HG02870 (cell line): ENCODE data around the gene CALML4.
A peak's percentile ranks its signal among the peaks of the same experiment; 100 is the strongest.
"Not testable (repeated sequence)": the region's sequence is repeated elsewhere in the genome, so short reads cannot be mapped to it uniquely, and the experiment has no call there.

Experiments
- ATAC-seq: cut with Tn5 transposase; IDR thresholded peaks from one replicate; pipeline ENCODE4 v1.9.1; 2021; ENCODE audit warnings: mild to moderate bottlenecking, moderate library complexity; ENCODE audit not compliant: unreplicated experiment

CALML4 gene, protein sequence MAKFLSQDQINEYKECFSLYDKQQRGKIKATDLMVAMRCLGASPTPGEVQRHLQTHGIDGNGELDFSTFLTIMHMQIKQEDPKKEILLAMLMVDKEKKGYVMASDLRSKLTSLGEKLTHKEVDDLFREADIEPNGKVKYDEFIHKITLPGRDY

DNA sequence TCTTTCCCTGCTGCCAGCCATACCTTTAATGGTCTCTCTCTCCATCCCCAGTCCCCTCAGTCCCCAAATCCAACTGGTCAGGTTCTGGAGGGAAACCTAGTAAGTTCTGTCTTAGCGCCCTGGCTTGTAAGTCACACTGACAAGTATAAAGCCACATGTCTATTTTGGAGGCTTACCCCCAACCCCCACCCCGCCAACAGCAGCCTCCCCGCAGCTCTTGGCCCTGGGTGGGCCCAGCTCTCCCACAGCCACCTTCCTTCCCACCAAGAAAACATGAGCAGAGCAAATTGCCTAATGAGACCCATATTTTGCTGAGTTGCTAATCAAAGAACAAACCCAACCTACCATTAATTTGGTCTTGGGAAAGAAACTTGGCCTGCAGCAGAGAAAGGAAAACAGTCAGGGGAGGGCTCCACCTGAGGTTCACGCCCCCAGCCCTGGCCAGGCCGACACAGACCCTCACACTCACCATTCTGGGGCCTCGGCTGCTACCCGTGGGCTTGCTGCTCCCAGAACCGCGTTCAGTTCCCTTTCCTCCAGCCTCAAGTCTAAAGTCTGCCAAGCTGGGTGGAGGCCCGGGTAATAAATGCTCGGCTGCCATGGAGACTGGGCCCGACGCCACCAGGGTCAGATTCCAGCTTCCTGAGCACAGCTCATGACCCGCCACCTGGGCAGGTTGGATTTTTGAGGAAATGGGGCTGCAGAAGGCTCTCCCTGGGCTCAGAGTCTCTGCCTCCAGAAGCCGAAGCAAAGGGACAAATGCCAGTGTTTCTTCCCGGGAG is at the start of gene CALML4:
Gene CALML4 (minus strand): TSS at position 557 of the 782 bp plus-strand sequence. CDS start 85 bp downstream, at position 472.
- ATAC-seq: no peak

DNA sequence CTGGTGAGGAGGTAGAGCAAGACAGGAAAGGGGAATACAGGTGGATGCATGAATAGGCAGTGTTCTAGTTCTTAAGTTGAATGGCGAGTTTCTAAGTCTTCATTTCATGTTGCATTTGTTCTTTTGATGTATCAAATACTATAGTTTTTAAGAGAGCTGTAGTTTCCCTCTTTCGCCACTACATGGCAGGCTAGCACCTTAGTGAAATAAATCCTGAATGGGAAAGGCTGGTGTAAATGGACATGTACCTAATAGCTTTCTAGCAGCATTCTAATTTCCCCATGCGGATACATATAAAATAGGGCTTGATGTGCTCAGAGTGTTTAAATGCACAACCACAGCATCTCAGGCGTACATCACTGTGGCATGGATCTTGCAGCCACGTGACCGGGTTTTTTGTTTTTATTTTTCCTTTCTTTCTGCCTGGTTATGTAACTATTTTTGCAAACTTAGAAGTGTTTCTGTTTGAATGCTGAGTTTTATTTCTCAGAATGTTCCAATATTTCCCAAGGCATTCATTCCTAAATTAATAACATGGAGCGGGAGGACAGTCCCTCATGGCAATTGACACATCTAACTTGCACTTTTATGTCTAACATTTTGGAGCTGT is 47.9 kb upstream of the CALML4 start:
- ATAC-seq: no peak

DNA sequence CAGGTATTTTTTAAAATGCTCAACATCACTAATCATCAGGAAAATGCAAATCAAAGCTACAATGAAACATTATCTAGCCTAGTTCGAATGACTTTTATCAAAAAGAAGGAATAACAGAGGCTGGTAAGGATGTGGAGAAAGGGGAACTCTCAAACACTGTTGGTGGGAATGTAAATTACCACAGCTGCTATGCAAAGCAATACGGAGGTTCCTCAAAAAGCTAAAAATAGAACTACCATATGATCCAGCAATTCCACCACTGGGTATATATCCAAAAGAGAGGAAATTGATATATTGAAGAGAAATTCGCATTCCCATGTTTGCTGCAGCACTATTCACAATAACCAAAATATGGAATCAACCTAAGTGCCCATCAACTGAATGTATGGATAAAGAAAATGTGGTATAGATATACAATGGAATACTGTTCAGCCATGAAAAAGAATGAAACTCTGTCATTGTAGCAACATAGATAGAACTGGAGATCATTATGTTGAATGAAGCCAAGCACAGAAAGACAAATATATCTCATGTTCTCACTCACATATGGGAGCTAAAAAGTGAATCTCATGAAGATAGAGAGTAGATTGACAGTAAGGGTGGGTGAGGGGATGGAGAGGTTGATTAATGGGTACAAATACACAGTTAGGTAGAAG is 44.1 kb upstream of the CALML4 start:
- ATAC-seq: no peak

DNA sequence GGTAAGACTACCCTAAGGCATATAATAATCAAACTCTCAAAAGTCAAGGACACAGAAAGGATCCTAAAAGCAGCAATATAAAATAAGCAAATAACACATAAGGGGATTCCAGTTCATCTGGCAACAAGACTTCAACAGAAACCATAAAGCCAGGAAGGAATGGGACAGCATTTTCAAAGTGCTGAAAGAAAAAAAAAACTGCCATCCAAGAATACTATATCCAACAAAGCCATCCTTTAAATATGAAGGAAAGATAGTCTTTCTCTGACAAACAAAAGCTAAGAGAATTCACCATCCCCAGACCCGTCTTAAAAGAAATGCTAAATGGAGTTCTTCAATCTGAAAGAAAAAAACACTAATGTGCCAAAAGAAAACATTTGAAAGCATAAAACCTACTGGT is 39.1 kb upstream of the CALML4 start:
- no peak for ATAC-seq

DNA sequence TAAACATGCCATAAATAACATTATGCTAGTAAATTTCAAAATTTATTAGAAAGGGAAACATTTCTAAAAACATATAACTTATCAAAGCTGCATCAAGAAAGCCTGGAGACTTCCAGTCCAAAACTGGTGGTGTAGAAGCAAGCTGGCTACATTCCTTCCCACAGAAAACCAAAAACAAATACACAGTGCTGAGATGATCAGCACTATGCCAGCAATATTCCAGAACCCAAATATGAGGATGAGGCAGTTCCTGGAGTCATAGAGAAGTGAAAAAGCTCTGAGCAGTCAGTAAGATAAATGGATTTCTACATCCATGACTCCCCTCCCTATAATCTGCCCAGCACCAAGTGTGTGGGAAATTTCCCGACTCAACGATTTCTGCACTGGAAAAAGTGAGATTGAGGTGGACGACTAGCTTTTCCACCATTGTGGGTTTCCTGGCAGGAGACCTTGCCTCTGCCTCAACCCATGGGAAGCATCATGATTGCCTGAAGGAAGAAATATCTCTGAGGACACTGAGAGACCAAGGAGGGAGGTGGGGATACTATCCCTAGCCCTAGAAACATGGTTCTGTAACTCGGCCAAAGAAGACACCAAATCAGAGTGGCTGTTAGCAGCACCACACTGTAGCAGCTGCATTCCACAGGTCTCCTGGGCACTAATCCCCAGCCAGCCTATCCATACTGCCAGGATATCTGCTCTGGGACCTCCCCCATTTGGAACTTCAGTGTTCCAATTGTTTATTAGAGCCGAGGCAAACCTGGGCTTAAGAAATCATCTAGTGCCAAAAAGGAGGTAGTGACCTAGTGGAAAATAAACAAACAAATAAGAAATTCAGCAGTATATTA is 36.2 kb upstream of the CALML4 start:
- no peak for ATAC-seq

DNA sequence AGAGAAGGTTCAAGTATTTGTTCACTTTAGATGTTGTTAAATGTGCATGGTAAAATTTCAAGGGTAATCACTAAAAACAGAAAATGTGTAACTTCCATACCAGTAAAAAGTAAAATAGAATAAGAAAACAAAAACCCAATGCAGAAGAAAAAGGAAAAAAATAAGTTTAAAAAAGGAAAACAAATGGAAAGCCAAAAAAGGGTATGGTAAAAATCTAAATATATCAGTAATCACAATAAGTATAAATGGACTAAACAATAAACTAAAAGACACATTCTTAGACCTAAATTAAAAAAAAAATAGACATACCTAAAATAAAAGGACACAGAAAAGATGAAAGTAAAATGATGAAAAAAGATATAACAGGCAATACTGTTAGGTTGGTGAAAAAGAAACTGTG is 33.9 kb upstream of the CALML4 start:
- ATAC-seq: no peak

DNA sequence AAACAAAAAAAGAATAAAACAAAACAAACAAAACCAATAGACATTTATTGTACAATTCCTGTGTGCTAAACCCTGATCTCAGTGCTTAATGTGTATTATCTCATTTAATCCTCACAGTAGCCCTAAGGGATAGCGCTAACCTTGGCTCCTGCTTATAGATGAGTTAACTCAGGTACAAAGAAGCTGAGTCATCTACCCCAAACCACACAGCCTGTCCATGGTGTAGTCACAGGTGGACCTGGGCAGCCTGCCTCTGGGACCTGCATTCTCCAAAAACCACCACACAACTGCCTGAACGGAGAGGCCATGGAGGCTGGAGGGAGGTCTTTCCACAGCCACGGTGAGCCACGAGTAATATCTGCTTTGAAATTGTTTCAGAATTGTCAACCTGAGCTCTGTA is 29.9 kb upstream of the CALML4 start:
- no peak for ATAC-seq

DNA sequence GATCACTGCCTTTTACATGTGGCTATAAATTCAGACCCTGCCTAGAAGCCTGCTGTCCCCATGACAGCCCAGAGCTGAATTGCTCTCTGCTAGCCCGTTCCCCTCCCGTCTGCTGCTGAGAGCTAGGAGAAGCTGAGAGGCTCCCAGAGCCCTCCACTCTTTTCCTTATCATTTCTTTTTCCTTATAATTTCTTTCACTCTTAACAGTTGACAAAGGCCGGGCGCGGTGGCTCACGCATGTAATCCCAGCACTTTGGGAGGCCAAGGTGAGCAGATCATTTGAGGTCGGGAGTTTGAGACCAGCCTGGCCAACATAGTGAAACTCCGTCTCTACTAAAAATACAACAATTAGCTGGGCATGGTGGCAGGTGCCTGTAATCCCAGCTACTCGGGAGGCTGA is 29.4 kb upstream of the CALML4 start:
- ATAC-seq: not testable (repeated sequence)

DNA sequence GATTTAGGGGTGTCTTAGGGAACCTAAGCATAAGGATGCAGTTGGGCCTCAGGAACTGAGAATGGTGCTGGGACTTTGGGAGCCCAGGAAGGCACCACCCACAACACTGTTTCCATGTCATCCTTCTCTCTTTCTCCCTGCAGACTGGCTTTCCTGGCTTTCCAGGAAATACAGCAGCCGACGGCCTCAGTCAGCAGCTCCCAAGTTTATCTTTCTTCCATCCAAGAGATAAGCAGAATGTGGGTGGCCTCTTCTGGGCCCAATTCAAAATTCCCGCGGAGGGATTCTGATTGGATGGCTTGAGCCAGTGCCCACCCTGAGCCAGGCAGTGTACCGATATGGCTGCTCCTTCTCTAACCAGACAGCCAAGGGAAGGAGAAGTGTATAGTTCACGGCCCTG is 28.9 kb upstream of the CALML4 start:
- ATAC-seq: no peak

DNA sequence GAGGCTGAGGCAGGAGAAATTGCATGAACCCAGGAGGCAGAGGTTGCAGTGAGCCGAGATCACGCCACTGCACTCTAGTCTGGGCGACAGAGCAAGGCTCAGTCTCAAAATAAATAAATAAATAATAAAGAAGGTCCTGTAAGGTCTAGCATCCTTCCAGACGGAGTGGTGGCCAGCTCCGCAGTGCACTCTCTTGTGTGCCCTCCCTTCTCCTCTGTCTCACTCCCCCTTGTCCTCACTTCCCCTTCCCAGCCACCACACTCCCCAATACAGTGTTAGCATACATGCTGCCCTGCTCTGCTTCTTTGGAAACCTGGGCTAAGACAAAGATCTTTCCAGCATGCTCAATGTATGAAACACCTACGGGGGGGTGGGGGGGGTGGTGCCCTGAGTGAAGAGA is 27.8 kb upstream of the CALML4 start:
- ATAC-seq: no peak

DNA sequence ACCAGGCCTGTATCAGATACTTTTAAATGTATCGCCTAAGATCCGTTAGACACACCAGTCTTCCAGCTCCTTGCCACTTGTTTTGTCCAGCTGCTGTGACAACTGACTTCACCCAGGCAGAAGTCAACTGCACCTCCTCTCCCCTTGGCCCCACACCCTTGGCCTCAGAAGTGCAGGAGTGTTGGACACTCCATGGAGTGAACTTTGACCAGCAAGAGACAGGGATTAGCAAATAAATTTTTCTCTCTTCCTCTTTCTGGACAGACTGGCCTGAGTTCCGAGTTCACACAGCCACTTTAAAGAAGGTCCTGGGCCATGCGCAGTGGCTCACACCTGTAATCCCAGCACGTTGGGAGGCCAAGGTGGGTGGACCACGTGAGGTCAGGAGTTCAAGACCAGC is 27.3 kb upstream of the CALML4 start:
- ATAC-seq: no peak

DNA sequence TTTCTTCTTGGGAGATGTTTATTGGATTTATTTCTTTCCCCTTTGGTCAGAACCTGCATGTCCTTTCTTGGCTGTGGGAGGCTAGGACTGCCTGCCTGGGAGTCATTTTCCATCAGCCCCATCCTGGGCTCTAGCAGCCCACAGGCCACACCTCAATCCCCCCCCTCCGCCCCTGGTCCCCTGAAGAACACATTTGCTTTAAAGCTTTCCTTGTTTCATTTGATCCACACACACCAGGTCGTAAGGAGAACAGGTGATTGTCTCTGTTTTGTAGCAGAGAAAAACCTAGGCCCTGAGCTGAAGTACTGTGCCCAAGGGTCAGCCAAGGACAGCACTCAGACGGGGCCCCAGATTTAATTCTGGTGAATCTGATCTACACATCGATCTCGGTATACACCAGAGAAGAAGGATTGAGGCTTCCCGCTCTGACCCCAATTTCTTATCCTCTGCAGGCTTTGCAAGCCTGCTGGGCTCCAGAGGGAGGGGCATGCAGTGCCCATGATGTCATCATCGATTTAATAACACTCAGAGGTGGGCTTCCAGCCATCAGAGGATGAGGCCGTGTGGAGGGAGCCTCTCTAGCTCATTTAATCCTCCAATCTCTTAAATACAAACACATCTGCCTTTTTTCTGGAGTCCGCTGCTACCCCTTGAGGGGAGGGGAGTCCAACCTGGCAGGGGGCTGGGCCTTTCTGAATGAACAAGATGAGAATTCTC is 26.1 kb upstream of the CALML4 start:
- no peak for ATAC-seq

DNA sequence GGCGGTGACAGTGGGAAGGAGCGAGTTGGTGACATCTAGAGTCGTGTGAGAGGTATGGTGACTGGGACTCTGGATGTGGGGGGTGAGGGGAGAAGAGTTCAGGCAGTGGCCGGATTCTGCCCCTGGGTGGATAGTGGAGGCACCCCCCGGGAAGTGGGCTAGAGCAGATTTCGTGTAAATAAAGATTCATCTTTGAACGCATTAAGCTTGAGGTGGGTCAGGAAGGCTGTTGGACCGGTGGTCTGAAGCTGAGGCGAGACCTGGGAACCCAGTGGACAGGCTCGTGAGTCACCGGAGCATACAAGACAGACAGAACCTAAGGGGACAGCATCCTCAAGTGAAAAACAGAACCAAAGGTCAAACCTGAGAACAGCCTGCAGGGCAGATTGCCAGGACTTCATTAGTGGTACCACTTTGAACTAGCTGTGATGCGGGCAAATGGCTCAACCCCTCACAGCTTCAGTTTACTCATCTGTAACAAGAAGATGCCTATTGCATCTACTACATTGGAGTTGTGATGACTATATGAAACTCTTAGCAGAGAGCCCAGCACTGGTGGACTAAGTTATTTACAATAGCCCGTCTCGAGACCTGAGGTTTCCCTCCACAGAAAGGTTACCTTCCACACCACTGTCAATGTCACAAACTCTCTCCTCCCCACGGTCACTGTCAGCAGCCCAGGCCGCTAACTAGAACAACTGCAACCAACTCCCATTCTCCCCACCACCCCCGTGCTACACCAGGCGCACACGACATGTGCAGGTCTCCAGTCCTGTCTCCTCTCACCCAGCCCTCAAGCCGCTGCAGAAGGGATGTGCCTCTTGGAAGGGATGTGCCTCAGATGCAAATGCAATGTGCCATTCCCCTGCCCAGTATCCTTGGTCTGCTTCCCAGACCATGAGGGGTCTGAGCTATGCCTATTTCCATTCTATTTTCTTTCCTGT is 25.3 kb upstream of the CALML4 start:
- ATAC-seq: no peak

DNA sequence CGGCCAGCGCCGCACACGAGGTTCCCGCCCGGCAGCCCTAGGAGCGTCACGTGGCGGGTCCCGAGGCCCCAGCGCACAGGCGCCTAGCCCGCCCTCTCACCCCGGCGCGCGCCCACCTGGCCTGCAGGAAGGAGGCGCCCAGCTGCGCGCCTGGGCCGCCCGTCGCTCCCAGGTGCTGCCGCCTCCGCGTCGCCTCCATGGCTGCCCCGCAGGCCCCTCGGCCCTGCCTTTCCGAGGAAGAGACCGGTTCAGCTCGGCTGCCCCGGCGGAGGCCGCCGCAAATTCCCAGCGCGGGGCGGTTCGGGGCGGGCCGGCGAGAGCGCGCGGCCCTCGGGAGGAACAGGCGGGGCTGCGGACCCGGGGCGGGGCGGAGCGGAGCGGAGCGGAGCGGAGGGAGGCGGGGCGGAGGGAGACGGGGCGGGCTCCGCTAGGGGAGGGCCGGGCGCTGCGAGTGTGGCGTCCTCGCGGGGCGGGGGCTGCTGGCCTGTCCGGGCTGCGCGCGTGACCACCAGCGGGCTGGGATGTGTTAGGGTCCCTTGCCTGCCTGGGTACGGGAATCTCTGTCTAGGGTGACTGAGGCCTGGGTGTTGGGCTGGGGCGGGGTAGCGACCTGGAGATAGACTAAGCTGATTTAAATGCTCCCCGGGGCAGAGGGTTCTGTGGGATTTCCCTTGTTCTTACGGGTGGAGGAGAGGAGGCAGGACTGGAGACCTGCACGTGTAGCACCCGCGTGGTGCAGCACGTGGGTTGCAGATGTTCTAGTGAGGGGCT is 24.4 kb upstream of the CALML4 start, which contains the start of gene CLN6:
Gene CLN6 (minus strand): TSS at position 343 of the 771 bp plus-strand sequence. CDS start 144 bp downstream, at position 199.
- peak; percentile 62 for ATAC-seq

DNA sequence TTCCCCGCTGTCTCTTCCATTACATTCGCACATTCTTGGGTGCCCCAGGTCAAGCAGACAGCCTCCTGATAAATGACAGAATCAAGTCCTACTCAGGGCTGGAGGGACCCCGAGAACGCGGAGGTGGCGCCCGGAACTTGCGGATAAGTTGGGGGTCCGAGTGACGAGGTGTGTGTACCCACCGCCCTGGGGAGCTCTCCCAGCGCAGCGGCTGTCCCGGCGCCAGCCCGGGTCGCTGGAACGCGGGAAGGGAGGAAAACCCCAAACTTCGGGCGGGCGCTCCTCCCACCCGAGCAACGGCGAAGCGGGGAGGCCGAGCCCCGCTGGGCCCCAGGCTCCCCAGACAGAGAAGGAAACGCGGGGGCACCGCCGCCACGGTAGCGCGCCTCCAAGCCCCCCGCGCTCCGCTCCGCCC is 23.8 kb upstream of the CALML4 start:
- no peak for ATAC-seq

DNA sequence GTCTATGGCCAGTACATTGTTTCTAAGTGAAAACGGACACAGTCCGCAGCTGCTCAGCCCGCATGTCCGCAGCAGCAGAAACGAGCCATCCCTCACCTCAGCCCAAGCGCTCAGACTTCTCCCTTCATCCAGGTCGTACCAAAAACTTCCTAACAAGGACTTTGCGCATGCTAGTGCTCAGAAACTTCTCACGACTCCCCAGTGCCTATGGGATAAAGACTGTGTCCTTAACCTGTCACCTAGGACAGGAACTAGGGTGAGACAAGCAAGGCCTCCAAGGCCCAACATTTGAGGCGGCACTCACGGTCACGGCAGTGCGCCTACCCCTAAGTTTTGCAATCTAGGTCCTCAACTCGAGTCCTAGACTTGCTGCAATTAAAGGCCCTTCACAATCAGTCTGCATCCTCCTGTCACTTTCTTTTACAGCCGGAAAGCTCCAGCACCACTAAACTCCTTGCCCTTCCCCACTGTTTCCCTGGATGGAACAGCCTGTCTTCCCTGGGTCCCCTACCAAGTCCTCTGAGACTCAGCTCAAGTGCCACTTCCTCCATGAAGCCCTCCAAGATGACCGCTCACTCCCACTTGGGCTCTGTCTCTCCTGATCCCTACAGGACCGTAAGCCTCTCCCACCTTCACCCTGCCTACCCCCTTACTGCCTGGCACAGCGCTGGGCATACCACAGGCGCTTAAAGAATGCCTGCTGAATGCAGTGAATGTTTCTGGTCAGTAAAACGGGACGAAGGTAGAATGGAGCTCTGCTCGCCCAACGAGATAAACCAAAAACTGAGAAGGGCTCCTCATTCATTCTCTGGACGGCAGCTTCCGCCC is 23.2 kb upstream of the CALML4 start:
- no peak for ATAC-seq

DNA sequence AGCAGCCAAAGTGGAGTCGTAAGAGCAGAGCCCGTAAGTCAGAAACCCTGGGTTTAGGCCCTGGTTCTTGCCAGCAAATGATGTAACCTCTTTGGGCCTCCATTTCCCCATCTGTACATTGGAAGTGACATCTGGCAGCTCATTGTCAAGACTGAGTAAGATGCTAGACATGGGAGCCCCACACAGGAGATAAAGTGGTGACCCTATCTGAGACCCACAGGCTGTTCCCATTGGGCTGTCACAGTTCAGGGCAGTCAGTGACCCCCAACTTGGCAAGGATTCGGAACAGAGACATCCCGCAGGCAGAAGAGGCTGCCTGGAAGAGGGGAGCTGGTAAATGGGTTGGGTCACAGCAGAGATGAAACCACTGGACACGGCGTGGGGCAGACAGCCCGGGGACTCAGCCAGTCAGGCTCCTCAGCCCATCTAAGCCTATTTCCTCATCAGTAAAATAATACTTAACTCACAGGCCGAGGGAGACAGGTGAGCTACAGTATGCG is 22.6 kb upstream of the CALML4 start:
- ATAC-seq: no peak
